ENCODE results near the gene ANKRD24.
A peak's percentile ranks its signal among the peaks of the same experiment; 100 is the strongest.
"Not testable (repeated sequence)": the region's sequence is repeated elsewhere in the genome, so short reads cannot be mapped to it uniquely, and the experiment has no call there.

ANKRD24 gene

DNA sequence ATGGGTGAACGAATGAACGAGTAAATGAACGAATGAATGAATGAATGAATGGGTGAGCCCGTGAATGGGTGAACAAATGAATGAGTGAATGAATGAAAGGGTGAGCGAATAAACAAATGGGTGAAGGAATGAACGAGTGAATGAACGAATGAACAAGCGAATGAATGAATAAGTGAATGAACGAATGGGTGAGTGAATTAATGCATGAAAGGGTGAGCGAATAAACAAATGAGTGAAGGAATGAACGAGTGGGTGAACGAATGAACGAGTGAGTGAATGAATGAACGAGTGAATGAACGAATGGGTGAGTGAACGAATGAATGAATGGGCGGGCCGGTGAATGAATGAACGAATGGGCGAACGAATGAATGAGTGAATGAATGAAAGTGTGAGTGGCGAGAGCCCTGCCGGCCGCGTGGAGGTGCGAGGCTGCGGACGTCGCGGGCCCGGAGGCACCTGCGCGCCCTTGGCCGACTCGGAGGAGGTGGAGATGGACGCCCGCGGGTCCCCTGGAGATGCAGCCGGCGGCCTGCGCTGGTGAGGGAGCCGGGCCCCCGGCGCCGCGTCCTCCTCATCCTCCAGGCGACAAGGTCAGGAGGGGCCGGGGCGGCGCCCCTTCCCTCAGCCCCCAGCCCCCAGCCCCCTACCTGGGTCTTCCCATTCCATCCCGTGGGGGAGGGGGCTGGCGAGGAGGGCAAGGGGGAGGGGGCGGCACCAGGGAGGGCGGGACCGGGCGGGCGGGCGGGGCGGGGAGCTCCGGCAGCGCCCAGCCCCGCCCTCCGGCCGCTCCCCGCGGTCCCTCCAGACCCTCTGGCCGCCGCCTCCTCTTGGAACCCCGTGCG is 15.4 kb downstream of the ANKRD24 start:
- no peak for DNase-seq (ENCODE audit: low read depth in 2 of 2)

DNA sequence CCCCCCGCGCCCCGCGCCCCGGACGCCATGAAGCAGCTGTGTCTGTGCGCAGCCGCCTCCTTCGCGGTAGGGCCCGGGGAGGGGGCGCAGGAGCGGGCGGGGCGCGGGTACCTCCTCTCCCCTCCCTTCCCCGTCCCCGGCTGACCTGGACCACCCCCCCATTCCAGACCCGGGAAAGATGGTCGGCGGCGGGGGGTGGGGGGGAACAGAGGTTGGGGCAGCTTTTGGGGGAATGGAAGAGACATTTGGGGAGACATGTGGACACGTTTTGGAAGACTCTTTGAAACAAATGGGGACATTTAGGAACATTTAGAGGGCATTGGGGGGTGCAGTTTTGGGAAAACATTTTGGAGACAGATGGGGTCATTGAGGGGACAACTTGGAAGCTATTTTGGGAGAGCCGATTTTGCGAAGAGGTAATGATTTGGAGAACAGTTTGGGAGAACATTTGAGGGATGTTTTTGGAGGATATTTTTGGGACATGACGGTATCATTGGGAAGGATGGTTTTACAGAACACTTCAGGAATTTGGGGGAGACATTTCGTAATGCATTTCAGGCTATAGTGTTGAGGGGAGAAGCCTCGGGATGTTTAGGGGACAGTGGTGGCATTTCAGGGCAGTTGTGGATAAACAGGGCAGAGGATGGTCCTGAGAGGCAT is 16.1 kb downstream of the ANKRD24 start:
- no peak for DNase-seq (ENCODE audit: low read depth in 2 of 2)

DNA sequence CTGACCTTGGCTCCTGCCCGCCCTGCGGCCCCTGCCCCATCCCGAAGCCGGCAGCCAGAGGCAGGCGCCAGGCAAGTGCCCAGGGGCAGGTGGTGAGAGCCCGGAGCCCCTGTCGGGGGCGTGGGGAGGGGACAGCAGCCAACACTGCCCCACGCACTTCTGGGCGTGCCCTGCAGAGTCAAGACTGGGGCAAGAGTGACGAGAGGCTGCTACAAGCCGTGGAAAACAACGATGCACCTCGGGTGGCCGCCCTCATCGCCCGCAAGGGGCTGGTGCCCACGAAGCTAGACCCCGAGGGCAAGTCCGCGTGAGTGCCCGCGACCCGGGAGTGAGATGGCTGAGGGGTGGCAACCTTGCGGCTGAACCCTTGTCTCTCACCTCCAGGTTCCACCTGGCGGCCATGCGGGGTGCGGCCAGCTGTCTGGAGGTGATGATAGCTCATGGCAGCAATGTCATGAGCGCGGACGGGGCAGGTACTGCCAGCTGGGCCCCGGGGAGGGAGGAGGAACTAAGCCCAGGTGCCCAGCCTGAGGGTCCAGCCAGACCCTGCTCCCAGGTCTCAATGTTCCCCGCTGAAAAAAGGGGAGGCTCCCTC is 17.3 kb downstream of the ANKRD24 start:
- DNase-seq (ENCODE audit: low read depth in 2 of 2) = no peak

DNA sequence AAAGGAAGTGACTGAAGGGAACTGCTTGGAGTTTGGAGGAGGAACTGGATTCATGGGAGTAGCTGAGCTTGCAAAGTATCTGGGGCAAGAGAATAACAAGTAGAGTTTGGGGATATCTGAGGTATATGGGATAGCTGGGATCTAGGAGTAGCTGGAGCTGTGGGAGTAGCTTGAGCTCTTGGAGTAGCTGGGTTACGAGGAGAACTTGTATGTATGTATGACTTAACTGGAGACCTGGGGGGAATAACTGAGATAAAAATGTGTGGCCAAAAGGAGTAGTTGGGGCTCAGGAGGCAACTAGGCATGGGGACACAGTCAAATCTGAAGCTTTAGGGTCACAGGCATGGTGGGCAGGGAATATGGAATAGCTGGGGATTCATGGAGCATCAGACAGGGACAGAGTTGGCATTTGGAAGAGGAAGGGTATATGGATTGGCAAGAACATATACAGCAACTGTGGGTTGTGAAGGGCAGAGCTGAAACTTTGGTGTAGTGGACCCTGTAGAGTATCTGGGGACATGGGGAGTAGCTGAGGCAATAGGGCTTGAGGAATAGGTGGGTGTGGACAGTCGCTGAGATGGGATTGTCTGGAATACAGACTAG is 18.6 kb downstream of the ANKRD24 start:
- no peak for DNase-seq (ENCODE audit: low read depth in 2 of 2)

DNA sequence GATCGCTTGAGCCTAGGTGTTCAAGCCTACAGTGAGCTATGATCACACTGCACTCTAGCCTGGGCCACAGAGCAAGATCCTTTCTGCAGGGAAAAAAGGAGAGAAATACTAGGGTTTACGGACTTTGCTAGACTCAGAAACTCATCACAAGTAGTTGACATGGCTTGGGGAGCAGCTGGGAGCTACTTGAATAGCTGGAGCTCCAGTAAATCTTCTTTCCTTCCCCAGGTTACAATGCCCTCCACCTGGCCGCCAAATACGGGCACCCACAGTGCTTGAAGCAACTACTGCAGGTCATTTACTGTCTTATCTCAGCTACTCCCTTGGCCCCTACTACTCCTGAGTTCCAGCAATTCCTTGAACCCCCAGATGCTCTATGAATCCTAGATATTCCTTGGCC is 19.3 kb downstream of the ANKRD24 start:
- no peak for DNase-seq (ENCODE audit: low read depth in 2 of 2)

DNA sequence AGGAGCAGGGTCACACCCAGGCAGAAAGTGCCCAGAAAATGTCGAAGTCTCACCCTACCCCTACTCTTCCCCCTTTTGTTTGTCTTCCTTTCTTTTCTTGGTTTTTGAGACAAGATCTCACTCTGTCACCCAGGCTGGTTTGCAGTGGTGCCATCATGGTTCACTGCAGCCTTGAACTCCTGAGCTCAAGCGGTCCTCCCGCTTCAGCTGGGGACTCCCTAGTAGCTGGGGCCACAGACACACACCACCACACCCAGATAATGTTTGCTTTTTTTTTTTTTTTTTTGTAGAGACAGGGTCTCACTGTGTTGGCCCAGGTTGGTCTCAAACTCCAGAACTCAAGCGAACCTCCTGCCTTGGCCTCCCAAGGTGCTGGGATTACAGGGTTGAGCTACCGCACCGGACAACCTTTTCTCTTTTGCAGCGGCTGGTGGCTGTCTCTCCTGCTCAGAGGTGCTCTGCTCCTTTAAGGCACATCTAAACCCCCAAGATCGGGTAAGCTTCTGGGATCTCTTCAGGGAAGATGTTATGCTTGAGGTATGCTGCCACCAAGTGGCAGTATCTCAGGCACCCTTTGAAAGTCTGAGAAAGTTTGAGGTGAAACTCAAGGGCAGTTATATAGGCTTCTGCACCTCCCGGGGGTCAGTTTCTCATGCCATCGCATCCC is 24.5 kb downstream of the ANKRD24 start:
- DNase-seq (ENCODE audit: low read depth in 2 of 2) = no peak

DNA sequence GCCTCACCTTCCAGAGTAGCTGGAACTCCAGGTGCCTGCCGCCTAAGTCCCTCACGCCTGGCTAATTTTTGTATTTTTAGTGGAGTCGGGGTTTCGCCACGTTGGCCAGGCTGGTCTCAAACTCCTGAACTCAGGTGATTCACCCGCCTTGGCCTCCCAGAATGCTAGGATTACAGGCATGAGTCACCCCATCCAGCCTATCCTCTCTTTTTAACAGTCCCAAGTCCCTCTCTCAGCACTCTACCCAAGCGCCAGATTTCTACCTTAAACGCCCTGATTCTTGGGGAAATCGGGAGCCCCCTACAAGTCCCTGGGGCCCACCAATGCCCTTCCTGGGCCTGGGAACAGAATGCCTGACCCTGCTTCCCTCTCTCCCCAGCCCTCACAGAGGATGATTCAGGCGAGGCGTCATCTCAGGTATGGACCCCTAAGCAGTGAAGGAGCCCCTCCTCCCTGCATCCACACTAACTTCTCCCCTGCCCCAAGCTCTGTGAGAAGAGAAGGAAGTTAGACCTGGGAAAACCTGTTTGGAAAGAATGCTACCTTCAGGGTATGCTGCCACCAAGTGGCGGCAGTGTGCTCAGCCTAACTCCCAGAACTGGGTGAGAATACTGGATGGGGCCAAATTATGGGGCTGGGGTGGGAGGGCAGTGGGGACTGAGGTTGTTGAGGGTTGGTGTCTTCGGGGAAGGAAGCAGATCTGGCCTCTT is 26.1 kb downstream of the ANKRD24 start:
- no peak for DNase-seq (ENCODE audit: low read depth in 2 of 2)

DNA sequence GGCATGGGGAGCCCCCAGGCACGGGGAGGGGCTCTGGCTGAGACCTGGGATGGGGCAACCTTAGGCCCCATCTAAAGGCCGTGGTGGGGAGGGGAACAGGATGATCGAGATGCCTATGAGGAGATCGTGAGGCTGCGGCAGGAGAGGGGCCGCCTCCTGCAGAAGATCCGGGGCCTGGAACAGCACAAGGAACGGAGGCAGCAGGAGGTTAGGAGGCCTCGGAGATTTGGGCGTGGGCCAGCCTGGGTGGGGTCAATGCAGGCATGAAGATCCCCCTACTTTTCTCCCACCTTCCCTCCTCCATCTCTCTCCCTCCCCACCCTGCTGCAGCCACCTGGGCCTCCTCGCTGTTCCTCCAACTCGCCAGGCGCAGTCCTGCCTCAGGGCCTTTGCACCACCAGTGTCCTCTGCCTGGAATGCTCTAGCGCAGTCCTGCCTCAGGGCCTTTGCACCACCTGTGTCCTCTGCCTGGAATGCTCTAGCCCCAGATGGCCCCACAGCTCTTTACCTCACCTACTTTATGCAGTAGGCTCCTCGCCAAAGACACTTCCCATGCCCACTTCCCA is 27.8 kb downstream of the ANKRD24 start:
- no peak for DNase-seq (ENCODE audit: low read depth in 2 of 2)

DNA sequence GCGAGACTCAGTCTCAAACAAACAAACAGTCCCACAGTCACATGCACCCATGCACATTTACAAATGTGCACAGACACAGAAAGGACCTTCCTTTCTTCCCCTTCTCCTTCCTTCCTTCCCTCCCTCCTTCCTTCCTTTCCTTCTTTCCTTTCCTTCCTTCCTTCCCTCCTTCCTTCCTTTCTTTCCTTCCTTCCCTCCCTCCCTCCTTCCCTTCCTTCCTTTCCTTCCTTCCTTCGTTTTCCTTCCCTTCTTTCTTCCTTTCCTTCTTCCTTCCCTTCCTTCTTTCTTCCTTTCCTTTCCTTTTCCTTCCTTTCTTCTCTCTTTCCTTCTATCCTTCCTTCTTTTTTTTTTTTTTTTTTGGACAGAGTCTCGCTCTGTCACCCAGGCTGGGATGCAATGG is 30.6 kb downstream of the ANKRD24 start:
- no peak for DNase-seq (ENCODE audit: low read depth in 2 of 2)

DNA sequence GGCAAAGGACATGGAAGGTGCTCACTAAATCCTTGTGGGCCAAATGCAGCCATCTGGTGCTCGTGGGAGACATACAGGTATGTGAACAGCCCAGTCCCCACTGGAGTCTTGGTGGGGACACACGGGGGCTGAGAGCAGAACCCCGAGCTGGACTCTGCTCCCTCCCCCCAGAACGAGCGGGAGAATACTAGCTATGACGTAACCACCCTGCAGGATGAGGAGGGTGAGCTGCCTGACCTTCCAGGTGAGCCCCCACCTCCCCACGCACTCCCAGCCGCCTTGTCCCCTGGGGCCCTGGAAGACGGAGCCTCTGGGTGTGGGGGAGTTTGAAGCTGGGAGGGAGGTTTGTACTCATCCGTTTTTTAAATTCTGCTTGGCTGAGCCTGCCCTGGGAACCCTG is 33.3 kb downstream of the ANKRD24 start:
- no peak for DNase-seq (ENCODE audit: low read depth in 2 of 2)

DNA sequence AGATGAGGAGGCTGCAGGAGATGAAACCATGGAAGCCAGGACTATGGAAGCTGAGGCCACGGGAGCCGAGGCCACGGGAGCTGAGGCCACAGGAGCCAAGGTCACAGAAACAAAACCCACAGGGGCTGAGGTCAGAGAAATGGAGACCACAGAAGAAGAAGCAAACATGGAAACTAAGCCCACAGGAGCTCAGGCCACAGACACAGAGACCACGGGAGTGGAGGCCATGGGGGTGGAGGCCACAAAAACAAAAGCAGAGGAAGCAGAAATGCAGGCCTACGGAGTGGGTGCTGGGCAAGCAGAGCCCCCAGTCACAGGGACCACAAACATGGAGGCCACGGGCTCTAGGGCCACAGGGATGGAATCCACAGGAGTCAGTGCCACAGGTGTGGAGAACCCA is 34.4 kb downstream of the ANKRD24 start:
- DNase-seq (ENCODE audit: low read depth in 2 of 2) = no peak

DNA sequence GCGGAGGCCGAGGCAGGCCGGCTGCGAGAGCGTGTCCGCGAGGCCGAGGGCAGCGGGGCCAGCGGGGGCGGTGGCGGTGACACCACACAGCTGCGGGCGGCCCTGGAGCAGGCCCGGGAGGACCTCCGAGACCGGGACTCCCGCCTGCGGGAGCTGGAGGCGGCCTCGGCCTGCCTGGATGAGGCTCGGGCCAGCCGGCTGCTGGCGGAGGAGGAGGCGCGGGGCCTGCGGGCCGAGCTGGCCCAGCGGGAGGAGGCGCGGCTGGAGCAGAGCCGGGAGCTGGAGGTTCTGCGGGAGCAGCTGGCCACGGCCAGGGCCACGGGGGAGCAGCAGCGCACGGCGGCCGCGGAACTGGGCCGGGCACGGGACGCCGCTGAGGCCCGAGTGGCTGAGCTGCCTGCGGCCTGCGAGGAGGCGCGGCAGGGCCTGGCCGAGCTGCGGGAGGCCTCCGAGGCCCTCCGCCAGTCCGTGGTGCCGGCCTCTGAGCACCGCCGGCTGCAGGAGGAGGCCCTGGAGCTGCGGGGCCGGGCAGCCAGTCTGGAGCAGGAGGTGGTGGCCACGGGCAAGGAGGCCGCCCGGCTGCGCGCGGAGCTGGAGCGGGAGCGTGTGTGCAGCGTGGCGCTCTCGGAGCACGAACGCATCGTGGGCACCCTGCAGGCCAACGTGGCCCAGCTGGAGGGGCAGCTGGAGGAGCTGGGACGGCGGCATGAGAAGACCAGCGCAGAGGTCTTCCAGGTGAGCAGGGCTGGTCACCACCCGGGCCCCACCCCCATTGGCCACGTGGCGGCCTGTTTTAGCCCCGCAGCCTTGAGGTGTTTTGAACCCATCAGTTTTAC is 35.2 kb downstream of the ANKRD24 start:
- DNase-seq (ENCODE audit: low read depth in 2 of 2) = no peak

DNA sequence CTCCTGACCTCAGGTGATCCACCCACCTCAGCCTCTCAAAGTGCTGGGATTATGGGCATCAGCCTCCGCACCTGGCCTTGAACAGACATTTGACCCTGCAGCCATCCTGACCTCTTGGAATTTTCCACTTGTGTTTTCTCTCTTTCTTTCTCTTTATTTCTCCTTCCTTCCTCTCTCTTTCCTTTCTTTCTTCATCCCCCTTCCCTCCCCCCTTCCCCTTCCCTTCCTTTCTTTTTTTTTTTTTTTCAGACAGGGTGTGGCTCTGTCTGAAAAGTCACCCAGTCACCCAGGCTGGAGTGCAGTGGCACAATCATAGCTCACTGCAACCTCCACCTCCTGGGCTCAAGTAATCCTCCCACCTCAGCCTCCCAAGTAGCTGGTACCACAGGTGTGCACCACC is 36.0 kb downstream of the ANKRD24 start:
- not testable (repeated sequence) for DNase-seq (ENCODE audit: low read depth in 2 of 2)

DNA sequence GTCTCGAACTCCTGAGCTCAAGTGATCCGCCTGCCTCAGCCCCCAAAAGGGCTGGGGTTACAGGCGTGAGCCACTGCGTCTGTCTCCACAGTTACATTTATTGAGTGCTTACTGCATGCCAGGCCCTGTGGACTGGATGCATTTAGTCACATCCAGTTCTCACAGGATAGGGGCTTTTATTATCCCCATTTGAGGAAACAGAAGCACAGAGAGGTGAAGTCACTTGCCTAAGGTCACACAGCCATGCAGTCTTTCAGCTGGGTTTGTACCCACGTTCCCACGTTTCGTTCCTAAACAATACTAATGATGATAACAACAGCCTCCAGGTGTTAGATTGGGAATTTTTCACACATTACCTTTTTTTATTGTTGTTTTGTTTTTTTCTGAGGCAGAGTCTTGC is 37.7 kb downstream of the ANKRD24 start:
- no peak for DNase-seq (ENCODE audit: low read depth in 2 of 2)

DNA sequence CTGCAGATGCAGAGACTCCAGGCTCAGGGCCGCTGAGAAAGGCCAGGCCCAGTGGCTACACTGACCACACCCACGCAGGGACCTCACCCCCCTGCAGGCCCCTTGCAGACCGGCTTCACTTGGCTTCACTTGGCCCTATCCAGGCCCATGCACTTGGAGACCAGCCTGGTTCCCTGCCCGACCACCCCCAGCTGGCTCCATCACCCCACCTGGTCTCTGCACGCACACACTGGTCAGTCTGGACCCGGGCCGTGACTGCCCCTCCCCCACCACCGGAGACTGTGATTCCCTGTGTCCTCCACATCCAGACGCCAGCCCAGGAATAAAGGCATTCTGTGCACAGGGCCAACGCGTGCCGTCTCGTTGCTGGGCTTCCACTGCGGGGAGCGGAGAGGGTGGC is 42.0 kb downstream of the ANKRD24 start:
- DNase-seq (ENCODE audit: low read depth in 2 of 2) = no peak

DNA sequence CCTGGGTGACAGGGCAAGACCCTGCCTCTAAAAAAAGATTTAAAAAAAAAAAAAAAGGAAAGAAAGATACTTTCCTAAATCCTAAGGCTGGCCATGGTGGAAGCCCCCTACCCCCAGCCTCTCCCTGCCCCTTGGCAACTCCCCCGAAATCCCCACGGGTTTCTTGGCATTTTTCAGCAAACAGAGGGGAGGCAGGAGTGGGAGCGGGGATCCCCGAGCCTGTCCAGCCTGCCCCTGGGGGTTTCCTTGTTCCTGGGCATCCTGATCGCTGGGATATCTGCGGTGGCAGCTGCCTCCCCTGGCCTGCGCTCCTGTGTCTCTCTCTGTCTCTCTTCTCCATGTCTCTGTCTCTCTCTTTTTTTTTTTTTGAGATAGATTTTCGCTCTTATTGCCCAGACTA is 43.4 kb downstream of the ANKRD24 start:
- DNase-seq (ENCODE audit: low read depth in 2 of 2) = no peak

DNA sequence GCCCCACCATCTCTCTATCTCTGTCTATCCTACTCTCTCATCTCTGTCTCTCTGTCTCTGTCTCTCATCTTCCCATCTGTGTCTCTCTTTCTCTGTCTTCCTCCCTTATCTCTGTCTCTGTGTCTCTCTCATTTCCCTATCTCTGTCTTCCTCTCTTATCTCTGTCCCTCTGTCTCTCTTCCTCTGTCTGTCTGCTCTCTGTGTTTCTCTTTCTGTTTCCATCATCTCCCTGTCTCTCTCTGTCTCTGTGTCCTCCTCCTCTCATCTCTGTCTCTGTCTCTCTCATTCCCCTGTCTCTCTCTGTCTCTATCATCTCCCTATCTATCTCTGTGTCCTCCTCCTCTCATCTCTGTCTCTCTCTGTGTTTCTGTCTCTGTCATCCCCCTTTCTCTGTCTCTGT is 45.3 kb downstream of the ANKRD24 start:
- DNase-seq (ENCODE audit: low read depth in 2 of 2) = no peak

DNA sequence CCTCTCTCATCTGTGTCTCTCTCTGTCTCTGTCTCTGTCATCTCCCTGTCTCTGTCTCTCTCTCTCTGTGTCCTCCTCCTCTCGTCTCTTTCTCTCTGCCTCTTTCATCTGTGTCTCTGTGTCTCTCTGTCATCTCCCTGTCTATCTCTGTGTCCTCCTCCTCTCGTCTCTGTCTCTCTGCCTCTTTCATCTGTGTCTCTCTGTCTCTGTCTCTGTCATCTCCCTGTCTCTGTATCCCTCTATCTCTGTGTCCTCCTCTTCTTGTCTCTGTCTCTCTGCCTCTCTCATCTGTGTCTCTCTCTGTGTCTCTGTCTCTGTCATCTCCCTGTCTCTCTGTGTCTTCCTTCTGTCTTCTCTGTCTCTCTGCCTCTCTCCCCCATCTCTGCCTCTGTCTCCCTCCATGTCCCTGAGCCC is 46.3 kb downstream of the ANKRD24 start:
- DNase-seq (ENCODE audit: low read depth in 2 of 2) = no peak

DNA sequence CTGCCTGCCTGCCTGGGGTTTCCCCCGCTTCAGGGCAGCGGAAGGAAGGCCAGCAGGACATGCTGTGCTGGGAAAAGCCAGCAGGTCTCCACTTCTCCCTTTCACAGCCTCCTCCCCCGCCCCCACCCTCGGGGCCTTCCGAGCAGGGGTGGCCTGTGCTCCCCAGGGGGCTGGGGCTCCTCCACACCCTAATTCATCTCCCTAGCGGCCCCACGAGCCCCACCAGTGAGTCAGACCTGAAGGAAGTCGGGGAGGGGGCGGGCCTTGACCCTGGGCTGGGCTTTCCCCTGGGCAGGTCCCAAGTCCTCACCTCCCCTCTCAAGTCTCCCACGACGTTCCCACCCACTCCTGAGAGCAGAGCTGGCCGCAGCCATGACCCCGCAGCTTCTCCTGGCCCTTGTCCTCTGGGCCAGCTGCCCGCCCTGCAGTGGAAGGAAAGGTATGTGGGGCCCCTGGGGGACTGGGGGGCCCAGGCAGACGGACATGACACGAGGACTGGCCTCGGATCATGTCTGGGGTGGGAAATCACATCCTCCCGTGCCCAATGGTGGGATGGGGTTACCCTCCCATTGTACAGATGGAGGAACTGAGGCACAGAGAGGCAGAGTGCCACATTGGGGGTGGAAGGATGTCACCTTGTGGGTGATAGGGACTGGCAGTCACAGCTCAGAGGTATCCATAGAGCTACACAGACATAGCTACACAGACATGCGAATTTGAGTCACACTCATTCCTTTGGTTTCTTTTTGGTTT is 46.9 kb downstream of the ANKRD24 start, which contains the start of gene EBI3:
TSS of gene EBI3 (plus strand) at position 345 of the 753 bp plus-strand sequence. CDS start at position 373, 28 bp downstream.
- DNase-seq (ENCODE audit: low read depth in 2 of 2) = peak in 1 of 2 donors; percentile 6
